GM12801 (cell line): Measurements from ENCODE around the gene APBB2.

Experiments used
- TF ChIP-seq, protein P1 (sequence below): IDR thresholded peaks from one replicate; pipeline ENCODE4 v1.5.1; 2011; ENCODE audit warnings: control low read depth; ENCODE audit not compliant: insufficient read length; ENCODE audit errors: extremely low read depth

The APBB2 gene

DNA sequence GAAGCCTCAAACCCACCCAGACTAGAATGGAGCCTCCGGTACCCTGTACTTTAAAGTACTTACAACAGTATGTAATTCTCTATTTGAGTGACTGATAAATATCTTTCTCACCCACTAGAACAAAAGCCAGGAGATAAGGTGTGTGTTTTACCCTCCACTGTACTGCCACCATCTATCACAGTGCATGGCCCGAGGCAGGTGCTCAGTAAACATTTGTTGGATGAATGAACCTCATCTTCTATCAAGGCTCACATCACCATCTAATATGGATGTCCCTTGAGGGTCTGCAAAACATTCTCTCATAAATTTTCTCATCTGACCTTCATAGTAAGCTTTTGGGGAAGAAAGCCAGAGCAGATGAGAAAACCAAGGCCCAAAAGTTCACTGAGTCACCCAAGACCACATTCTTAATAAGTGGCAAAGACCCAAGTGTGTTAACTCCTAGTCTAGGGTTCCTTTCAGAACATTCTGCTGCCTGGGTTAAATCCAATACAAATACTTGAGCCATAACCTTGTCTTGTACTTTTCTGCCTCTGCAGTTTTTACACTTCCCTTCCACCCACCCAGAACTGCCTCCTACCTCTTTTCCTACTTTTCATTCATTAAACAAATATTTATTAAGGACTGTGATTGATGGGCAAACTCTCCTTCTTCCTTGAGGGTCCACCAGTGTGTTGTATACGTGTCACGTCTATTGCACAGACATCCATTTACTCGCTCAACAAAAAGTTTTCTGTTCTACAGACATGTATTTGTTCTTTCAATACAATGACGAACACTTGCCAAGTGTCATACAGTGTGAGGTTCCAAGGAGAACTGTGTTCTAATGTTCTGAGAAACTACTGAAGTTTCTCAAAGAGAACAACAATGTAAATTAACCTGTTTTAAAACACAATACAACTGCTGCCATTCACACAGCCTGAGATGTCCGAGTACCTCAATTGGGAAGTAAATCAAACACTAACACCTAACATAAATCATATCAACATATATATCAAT, 35.7 kb downstream of the APBB2 start:
- TF ChIP-seq, protein P1, sequence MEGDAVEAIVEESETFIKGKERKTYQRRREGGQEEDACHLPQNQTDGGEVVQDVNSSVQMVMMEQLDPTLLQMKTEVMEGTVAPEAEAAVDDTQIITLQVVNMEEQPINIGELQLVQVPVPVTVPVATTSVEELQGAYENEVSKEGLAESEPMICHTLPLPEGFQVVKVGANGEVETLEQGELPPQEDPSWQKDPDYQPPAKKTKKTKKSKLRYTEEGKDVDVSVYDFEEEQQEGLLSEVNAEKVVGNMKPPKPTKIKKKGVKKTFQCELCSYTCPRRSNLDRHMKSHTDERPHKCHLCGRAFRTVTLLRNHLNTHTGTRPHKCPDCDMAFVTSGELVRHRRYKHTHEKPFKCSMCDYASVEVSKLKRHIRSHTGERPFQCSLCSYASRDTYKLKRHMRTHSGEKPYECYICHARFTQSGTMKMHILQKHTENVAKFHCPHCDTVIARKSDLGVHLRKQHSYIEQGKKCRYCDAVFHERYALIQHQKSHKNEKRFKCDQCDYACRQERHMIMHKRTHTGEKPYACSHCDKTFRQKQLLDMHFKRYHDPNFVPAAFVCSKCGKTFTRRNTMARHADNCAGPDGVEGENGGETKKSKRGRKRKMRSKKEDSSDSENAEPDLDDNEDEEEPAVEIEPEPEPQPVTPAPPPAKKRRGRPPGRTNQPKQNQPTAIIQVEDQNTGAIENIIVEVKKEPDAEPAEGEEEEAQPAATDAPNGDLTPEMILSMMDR = no peak

DNA sequence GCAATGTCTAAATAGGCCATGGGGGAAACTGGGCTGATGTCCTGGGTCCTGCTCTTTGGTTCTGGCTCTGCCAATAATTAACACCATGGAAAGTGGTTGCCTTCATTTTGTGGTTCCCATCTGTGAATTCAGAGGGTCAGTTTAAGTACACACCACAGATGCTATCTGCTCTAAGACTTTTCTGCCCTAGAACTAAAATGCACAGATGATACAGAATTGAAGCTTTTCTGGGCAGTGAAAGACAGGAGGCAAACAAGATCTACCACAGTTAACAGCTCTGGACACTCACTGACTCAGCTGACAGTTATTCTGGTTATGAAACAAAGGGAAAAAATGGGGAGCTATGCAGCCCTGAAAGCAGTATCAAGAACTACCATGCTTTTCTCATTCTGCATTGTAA, 37.3 kb downstream of the APBB2 start:
- TF ChIP-seq, protein P1 = no peak

DNA sequence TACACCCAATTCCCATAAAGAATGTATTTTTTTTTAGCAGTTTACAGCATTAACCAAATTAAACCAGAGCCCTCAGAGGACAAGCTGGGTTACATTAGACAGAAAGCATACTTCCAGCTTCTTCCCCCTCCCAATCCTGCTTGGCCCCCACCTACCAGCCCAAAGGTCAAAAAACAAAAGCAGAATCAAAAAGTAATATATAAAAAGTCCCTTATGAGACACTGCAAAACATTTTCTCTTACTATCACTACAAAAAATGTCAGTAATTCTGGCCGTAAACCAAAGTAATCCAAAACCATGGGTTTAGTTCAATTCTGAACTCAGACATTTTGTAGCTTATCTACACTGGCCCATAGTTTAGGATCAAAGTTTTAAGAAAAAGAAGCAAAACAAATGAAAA, 38.0 kb downstream of the APBB2 start:
- TF ChIP-seq, protein P1 = no peak

DNA sequence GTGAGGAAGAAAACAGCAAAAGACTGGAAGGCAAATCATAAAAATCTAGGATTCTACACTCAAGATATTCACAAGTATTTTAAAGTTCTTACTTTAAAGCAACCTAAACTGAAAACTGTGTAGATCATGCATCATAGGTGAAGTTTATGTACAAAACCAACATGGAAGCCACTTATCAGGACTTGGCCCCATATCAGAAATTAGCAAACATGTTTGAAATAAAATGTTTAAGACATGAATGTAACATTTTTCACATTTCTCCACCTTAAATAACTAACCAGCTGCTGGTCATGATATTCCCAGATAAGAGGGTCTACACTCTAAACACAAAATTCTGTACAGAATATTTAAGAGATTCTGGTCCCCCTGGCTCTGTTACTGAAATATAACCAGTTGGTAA, 38.5 kb downstream of the APBB2 start:
- TF ChIP-seq, protein P1 = no peak

DNA sequence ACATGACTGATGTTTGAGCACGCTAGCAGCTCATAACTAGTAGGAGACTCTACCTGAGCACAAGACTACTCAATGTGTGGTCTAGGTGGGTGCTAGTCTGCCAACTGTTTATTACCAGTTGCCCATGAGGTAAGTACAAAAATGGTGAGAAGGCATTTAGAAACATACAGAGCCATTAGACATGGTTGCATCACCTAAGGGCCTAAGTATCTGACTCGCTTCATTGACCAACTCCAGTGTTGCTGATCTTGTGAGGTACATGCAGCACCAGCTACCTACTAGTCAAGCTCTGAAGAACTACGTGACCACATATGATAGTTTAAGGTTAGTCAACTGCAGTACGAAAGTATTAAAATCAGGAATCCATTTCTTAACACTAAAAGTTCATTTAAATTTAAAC, 39.9 kb downstream of the APBB2 start:
- TF ChIP-seq, protein P1 = no peak

DNA sequence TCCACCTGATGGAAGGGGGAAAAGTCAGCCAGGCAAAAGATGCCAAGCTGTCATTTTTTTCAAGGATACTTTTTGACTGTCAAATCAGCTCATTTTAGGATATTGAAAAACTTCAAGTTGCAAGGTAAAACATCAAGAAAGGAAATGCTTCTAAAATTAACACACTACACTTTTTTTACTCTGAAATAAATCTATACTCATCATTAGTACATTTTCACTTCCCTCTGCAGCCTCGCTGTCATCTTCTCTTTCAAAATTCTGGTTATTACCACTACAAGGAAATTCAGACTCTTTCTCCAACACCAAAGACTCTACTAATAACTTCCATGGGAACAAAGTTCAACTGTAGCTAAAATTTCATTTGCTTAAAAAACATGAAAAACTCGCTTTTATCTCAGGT, 41.6 kb downstream of the APBB2 start:
- TF ChIP-seq, protein P1 = no peak

DNA sequence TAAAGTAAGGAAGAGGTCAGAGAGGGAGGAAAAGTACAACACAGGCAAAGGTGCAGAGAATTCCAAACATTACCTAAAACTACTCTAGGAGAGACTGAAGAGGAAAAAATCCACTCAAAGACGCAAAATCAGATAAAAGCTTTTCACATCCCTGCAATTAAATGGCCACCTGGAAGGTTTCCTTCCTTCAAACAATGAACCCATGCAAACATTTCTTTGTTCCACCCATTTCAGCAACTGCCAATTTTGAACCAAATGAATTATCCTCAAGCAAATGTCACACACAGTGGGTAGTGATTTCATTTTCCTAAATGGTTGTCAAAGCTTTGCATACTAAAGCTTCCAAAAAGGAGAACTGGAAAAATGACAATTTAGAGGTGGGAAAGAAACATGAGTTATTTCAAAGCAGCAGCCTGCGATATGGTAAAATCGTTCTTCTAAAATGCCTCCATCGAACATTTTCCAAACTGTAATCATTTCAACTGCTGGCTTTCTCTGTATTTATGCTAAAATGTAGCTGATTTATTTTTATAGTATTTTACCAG, 45.0 kb downstream of the APBB2 start:
- TF ChIP-seq, protein P1 = no peak
